Middle frontal gyrus (tissue), 1 donor: ENCODE results near the gene PSKH1.
"Not testable (repeated sequence)": the region's sequence is repeated elsewhere in the genome, so short reads cannot be mapped to it uniquely, and the experiment has no call there.

Source experiments
- DNase-seq: peaks from one replicate; pipeline ENCODE4 v3.0.0-alpha.2; 2015; ENCODE audit warnings: low spot score; ENCODE audit errors: extremely low spot score

Gene PSKH1

GRCh38 chr16:67885976-67886375, 7.1 kb upstream of the PSKH1 start:
- DNase-seq: no peak

GRCh38 chr16:67886387-67886786, 6.7 kb upstream of the PSKH1 start:
- no peak for DNase-seq

GRCh38 chr16:67888331-67888730, 4.7 kb upstream of the PSKH1 start:
- DNase-seq: no peak

- DNase-seq: no peak
Measured at GRCh38 chr16:67892375-67892774, 679 bp upstream of the PSKH1 start.

GRCh38 chr16:67893743-67894399, 817 bp downstream of the PSKH1 start:
- DNase-seq: no peak

- DNase-seq: no peak
Measured at GRCh38 chr16:67897231-67897630, 4.2 kb downstream of the PSKH1 start.

GRCh38 chr16:67901734-67902133, 8.7 kb downstream of the PSKH1 start:
- DNase-seq: no peak

- no peak for DNase-seq
Measured at GRCh38 chr16:67902831-67903230, 9.8 kb downstream of the PSKH1 start.

- no peak for DNase-seq
Measured at GRCh38 chr16:67907397-67908180, 14.5 kb downstream of the PSKH1 start.

- no peak for DNase-seq
Measured at GRCh38 chr16:67909056-67909742, 16.1 kb downstream of the PSKH1 start.

- peak; percentile 62 for DNase-seq
Measured at GRCh38 chr16:67910158-67910557, 17.1 kb downstream of the PSKH1 start.

- DNase-seq: no peak
Measured at GRCh38 chr16:67914758-67915495, 21.9 kb downstream of the PSKH1 start.

GRCh38 chr16:67915496-67915769, 22.4 kb downstream of the PSKH1 start:
- DNase-seq: not testable (repeated sequence)

GRCh38 chr16:67915831-67916723, 23.0 kb downstream of the PSKH1 start:
- no peak for DNase-seq

- no peak for DNase-seq
Measured at GRCh38 chr16:67917140-67917851, 24.2 kb downstream of the PSKH1 start.

- no peak for DNase-seq
Measured at GRCh38 chr16:67917852-67918236, 24.8 kb downstream of the PSKH1 start.

- no peak for DNase-seq
Measured at GRCh38 chr16:67919622-67920221, 26.7 kb downstream of the PSKH1 start.

GRCh38 chr16:67922221-67922620, 29.2 kb downstream of the PSKH1 start:
- no peak for DNase-seq

- no peak for DNase-seq
Measured at GRCh38 chr16:67922740-67923139, 29.7 kb downstream of the PSKH1 start.
